NCI-H2227 (cell line): ENCODE measurements around the gene DNAH2.

Experiments used
- DNase-seq: peaks from one replicate; lab custom pipeline; 2025; ENCODE audit not compliant: unreplicated experiment; lab: John Stamatoyannopoulos, UW

Gene DNAH2

GRCh38 chr17:7837408-7838088 is 120.0 kb downstream of the DNAH2 start:
- DNase-seq, result no peak

- DNase-seq, result peak; percentile 49
Observed at GRCh38 chr17:7838090-7839075, 120.8 kb downstream of the DNAH2 start.

GRCh38 chr17:7839190-7839875 is 121.8 kb downstream of the DNAH2 start:
- DNase-seq, result no peak

DNA sequence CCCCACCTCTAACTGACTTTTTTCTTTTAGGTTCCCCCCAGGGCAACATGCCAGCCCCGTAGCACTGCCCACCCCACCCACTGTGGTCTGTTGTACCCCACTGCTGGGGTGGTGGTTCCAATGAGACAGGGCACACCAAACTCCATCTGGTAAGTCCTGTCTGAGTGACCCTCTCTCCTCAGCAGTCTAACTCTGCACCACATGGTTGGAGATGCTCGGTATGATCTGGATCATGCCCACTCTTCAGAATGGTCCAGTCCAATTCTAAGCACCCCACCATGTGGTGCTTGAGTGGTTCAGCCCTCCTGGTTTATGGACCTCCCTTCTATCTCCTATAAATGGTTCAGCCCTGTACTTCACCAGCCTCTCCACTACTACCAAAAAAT is 122.3 kb downstream of the DNAH2 start:
- peak; percentile 28 for DNase-seq

GRCh38 chr17:7840441-7840840 is 122.9 kb downstream of the DNAH2 start:
- no peak for DNase-seq

- DNase-seq, result no peak
Observed at GRCh38 chr17:7840875-7841274, 123.3 kb downstream of the DNAH2 start.

- DNase-seq, result peak; percentile 80
Observed at GRCh38 chr17:7841396-7841914, 123.9 kb downstream of the DNAH2 start.

DNA sequence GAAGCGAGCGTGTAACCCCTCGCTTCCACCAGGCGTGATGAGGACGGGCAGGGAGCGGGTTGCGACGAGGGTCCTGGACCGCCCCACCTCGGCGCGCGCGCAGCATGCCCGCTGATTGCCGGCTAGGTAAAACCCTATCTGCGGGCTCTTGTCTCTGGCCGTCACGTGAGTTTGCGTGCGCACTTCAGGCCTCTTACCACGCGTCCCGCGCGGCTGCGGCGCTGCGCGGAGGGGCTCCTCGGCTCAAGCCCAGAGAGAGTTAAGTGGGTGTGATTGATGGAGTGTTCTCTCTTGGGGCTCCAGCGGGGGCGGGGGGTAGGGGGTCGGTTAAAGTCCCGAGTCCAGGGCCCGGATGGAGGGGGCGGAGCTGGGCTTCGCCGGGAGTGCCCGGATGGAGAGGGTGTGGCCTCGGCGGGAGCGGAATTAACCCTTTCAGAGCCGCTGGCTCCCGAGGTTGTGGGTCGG is 124.4 kb downstream of the DNAH2 start:
- peak; percentile 92 for DNase-seq

DNA sequence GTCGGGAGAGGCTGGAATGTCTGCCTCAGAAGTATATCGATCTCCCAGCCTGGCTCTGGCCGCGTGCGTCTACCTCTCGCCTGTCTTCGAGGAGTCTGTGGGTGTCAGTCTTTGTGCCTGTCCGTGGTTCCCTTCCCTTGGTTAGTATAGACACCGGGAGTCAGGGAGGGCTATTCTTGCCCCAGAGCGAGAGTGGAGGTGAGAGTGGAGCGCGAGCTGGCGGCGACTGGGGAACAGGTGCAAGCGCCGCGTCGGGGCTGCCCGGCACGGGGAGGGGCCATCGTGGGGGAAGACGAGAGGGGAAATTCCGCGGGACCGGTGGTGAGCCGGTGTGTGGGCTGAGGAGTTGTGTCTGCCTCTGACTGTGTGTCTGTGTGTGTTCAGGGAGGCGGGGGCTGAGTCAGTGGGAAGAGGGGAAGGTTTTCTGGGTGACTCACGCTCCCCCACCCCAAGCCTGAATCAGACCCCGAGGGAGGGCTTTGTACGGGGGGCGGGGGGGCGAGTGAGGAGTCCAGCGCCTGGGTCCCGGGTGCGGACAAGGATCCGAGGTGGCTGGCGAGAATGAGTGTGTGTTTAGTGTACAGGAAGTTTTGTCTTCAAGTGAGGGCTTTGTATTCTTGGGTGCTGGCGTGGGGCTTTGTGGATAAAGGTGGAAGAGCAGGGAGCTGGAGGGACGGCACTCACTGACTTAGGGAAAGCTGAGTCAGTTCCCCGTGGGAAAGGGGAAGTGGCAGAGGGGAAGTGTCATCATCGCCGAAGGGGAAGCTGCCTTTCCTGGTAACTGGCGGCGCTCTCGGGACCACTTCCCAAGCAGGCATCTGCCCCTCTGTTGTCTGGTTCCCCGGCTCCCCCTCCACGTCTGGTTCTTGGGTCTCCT is 125.1 kb downstream of the DNAH2 start:
- peak; percentile 65 for DNase-seq

DNA sequence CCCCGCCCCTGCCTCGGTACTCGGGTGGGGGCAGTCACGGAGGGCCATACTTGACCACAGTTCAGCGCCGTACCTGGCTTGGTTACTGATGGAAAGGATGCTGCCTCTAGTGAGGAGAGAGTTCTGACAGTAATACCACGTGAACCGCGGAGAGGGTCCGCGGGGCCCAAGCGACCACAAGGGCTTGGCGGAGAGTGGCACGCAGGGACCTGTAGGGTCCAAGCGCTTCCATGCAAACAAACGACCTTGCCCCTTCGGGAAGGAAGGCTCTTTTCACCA is 125.7 kb downstream of the DNAH2 start:
- no peak for DNase-seq

DNA sequence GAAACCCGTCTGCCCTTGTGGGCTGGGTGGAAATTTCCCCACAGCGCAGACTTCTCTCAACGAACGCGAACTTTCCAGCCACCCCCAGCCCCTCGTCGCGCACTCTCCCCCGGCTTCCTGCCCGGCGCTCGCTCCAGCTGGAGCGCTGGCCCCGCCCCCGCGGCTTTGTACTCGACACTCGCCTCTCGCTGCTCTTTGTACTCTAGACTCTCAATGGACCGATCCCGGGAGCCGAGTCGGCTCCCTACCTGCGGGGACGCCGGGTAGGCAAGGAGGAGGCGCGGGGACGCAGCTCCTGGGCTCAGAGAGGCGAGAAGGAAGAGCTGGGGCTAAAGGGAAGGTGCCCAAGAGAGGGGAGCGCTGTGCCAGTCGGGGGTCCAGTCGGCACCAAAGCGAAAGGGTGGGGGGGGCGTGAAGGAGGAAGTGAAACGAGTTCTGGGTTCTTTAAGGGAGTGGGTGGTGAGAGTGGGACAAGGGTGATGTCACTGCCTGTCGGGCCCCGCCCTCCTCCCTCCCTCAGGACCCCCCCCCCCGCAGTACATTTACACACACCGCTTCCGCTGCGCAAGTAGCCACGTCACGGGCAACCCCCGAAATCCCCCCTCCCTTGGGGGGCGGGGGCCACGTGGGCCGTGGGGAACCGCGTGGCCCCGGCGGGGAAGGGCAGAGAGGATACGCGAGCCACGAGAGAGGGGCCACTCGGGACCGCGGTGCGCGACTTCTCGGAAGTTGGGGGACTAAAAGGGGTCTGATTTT is 126.2 kb downstream of the DNAH2 start:
- DNase-seq, result peak; percentile 78

DNA sequence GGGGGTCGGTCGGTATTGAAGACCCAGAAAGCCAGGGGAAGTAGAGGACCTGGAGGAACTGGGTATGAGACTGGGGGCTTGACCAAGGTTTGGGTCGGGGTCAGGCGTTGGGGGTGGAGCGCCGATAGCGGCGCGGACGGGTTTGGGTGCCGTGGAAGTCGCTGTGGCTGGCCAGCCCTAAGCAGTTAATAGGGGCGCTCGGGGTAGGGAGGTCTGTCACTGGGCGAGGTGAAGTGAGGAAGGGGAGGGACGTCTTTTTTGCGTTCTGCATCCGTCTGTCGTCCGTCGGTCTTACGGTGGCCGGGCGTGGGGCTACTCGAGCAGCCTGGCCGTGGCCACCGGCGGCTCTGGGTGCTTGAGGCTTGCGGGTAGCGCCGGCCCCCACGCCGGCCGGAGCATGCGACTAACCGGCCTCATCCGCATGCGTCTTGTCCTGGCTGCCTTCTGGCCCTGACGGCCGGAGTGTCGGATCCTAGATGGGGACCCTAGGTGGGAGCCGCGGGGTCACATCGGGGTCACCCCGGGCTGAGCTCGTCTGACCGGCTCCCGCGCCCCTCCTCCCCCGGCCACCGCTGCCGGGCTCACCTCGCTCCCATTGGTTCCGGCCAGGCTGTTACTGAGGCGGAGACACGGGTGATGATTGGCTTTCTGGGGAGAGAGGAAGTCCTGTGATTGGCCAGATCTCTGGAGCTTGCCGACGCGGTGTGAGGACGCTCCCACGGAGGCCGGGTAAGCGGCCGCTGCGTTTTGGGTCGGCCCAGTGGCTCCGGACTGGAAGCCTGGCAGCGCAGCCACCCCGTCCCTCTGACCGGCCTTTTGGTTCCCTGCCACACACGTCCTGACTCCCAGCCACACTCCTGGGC is 127.0 kb downstream of the DNAH2 start:
- peak; percentile 90 for DNase-seq

GRCh38 chr17:7845359-7846062 is 128.0 kb downstream of the DNAH2 start:
- DNase-seq, result no peak

DNA sequence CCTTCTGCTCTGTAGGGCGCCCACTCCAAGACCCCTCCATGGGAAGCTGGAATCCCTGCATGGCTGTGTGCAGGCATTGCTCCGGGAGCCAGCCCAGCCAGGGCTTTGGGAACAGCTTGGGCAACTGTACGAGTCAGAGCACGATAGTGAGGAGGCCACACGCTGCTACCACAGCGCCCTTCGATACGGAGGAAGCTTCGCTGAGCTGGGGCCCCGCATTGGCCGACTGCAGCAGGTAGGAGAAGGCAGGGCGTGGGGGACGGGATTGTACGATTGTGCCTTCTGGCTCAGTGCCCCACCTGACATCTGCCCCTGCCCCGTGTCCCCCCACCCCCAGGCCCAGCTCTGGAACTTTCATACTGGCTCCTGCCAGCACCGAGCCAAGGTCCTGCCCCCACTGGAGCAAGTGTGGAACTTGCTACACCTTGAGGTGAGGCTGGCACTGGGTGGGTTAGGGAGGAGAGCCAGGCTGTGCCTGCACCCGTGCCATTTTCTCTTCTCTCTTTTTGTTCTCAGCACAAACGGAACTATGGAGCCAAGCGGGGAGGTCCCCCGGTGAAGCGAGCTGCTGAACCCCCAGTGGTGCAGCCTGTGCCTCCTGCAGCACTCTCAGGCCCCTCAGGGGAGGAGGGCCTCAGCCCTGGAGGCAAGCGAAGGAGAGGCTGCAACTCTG is 128.7 kb downstream of the DNAH2 start:
- no peak for DNase-seq

GRCh38 chr17:7846765-7847661 is 129.5 kb downstream of the DNAH2 start:
- no peak for DNase-seq

- DNase-seq, result no peak
Observed at GRCh38 chr17:7848131-7848579, 130.6 kb downstream of the DNAH2 start.

GRCh38 chr17:7848739-7849129 is 131.2 kb downstream of the DNAH2 start:
- DNase-seq, result no peak
